ENCODE results near the gene FCN1. TPM values are rescaled to one million over a fixed set of nuclear protein-coding genes. Genes with fewer than 3 reads are reported as not detected.

FCN1 gene
- total RNA-seq, 1 donor from 2014 or later: 9.3 TPM

GRCh38 chr9:134891053-134891452 lies 26.7 kb downstream of the FCN1 start:
- DNase-seq: no peak

DNA sequence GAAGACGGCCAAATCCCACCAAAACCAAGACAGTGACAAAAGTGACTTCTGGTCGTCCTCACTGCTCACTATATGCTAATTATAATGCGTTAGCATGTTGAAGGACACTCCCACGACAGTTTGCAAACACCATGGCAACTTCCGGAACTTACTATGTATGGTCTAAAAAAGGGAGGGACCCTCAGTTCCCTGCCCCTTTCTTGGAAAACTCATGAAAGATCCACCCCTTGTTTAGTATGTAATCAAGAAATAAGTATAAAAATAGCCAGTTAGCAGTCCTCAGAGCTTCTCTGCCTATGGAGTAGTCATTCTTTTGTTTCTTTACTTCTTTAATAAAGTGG lies 27.6 kb downstream of the FCN1 start:
- no peak for DNase-seq

DNA sequence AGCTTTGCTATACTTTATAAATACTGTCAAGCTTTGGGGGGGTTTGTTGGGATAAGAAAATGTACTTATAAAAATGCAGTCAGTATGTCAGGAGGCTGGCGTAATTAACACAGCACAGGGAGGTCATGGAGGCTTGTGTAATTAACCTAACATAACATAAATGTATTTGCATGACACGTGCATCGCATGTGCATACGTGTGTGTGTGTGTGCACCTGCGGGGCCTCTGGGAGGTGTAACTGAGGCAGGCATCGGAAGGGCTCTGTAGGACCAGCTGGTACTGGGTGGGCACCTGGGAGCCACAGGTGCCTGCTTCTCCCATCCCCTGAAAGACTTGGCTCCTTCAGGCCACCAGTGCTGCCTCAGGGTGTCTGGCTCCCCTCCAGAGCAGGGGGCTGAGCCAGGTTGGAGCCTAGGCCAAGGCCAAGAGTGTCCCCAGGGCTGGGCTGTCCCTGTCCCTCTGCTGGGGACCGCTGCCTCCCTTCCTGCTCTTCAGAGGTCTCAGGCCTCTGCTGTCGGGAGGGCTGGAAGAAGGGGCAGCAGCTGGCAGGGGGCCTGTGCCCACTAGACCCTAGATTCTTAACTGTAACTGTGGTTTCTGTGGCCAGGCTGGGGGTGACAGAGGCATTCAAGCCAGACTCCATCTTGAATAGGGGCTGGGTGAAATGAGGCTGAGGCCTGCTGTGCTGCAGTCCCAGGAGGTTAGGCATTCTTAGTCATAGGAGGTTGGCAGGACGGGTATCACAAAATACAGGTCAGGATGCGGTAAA lies 28.1 kb downstream of the FCN1 start:
- DNase-seq: no peak

GRCh38 chr9:134888603-134889190 lies 29.0 kb downstream of the FCN1 start:
- peak; percentile 86 for DNase-seq

DNA sequence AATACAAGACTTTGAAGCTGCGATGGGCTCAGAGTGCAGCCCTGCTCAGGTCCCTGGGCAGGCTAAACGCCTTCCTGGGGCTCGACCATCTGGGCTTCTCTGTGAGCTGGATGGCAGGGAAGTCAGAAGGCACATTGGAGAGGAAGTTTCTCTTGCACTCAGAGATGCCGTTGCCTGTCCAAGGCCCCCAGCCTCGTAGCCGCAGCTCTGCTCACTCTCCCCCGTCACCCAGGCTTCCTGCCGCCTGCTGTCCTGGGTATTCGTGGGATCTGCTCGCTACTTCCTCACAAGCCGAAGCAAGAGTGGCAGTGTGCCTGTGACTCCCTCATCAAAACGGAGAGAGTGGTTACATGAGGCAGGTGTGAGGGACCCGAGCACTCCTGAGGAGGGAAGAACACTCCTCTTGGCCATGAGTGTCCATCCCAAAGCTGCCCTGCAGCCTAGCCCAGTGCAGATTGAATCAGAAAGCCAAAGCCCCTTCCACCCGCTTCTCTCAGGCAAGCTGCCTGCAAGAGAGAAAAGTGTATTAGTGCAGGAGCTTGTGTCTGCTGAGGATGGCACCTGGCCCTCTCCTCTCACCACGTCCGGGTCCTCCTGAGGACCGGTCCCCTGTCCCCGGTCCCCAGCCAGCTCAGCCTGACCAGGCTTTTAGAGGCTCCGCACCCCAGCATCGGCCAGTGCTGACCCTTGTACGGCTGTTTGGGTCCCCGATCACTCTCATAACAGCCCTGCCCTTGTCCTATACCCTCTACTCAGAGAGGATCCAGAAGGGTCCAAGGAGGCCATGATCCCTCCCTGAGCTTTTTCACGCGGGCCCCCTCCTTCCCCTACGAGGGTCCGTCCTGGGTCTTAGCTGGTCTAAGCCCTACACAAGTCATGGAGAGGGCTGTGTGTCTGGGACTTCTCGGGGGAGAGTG lies 29.8 kb downstream of the FCN1 start:
- DNase-seq: no peak

DNA sequence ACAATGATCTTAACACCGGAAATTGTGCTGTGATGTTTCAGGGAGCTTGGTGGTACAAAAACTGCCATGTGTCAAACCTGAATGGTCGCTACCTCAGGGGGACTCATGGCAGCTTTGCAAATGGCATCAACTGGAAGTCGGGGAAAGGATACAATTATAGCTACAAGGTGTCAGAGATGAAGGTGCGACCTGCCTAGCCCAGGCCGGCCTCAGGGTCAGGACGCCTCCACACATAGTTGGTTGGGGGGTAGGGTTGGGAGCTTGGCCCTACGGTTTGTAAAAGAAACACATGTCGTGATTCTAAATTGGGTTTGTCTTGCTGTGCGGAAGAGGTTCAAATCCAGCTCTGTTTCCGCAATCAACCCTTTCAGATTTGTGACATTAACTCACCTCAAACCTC lies 30.5 kb downstream of the FCN1 start:
- DNase-seq: no peak

DNA sequence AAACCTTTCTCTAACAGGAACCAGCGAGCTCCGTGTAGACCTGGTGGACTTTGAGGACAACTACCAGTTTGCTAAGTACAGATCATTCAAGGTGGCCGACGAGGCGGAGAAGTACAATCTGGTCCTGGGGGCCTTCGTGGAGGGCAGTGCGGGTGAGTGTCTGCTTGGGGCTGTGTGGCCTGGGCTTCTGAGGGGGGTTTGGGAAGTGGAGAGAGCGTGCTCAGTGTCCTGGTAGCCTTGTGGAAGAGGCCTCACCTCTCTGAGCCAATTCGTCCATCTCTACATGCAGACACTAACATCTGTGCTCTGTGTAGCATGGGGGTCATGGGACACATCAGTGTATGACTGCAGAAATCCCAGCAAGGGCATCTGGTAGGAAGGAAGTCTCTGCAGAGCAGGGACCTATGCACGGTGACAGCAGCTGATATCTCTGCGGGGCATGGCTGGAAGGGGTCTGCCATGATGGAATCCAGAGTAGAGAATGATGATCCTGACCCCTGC lies 31.2 kb downstream of the FCN1 start:
- no peak for DNase-seq

- DNase-seq: no peak
Measured at GRCh38 chr9:134885679-134886412, 31.9 kb downstream of the FCN1 start.

DNA sequence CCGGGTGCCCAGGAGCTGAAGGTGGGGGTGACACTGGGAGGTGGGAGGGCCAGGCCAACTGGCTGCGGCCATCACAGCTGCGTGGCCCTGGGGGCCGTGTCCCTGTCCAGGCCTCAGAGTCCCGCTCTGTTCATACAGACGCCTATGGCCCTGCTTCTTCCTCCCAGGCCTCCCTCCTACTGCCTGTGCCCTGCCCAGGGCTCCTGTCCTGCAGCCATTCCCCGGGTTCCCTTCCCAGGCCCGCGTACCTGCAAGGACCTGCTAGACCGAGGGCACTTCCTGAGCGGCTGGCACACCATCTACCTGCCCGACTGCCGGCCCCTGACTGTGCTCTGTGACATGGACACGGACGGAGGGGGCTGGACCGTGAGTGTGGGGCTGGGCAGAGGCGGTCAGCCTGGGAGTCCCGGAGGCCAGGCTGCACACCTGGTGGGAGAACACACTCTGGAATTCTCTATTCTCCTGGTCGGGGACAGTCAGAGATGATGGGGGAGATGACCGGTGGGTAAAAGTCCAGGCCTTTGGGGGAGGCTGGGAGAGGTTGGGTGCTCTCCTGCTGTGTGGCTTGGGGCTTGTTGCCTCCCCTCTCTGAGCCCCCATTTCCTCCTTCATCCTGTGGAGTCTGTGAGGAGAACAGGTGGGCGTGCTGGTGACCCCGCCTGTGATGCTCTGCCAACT lies 32.6 kb downstream of the FCN1 start:
- no peak for DNase-seq

DNA sequence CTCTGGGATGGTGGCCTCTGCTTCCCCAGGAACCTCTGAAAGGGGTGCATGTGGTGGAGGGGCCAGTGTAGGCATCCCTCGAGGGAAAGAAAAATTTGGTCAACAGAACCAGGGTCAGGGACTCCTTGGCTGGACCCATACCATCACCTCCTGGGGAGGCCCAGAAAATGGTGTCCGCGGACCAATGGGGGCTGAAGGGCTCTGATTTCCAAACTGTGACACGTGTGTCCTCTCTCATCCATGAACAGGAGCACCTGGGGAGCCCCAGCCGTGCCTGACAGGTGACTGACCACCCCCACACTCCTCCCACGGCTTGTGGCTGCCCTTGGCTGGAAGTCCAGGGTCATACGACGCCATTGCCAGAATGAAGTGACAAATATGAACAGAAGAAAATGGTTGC lies 33.2 kb downstream of the FCN1 start:
- DNase-seq: no peak

- no peak for DNase-seq
Measured at GRCh38 chr9:134883040-134883782, 34.5 kb downstream of the FCN1 start.

DNA sequence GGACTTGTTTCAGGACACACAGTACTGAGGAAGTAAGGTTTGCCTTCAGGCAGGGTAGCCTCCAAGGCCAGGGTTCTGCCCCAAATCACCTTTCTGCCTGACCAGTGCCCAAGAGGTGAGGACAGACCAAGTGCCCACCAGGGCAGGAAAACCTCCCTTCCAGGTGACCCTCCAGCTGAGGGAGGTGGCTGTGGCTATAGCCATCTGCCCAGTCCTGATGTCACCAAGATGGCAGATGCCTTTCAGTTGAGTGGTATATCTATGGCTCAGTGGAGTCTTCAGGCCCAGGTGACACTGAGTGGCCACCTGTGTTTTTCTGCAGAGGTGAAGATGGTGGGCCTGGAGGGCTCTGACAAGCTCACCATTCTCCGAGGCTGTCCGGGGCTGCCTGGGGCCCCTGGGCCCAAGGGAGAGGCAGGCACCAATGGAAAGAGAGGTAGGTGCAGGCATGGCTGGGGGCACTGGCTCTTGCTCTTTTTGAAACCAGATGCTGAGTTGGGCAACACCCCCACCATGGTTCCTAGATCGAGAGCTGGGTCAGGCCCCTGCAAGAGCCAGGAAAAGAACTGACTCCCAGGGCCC lies 35.4 kb downstream of the FCN1 start:
- no peak for DNase-seq

GRCh38 chr9:134881313-134881670 lies 36.4 kb downstream of the FCN1 start:
- DNase-seq: no peak

GRCh38 chr9:134880484-134881312 lies 37.0 kb downstream of the FCN1 start, which contains the start of gene FCN2:
Gene FCN2 (plus strand): TSS chr9:134880810. CDS start chr9:134880822, 12 bp downstream.
- DNase-seq: no peak

DNA sequence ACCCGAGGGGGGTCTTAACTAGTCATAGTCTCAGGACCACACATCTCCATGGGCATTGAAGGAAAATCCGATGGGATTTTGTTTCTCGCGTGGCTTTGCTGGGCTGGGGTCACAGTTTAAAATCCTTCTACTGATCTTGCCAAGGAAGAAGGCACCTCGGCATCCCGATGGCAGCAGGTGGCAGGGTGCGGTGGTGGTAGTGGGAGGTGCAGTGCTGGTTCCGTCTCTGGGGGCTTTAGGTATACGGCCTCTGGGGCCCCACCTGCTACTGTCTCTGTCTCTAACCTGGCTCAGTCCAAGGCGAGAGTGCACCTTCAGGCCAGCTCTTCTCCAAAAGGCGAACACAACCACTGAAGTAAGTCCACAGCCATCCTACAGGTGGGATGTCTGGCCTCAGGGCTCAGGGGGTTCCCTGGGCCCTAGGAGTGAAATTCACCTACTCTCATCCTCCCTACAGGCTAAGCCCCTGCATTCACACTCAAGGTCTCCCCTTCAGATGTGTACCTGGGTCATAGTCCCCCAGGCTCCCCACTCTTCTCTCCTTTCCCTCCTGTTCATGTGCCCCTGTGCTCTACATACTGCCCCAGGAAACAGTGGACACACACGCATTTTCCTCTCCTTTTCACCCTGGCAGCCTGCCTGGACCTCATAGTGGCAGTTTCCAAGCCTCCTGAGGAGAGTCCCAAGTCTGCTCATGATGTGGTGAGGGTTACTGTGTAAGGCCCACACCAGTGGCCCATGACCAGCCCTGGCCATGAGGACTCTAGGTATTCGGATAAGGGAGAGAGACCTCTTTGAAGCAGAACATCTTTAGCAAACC lies 37.8 kb downstream of the FCN1 start:
- DNase-seq: no peak

DNA sequence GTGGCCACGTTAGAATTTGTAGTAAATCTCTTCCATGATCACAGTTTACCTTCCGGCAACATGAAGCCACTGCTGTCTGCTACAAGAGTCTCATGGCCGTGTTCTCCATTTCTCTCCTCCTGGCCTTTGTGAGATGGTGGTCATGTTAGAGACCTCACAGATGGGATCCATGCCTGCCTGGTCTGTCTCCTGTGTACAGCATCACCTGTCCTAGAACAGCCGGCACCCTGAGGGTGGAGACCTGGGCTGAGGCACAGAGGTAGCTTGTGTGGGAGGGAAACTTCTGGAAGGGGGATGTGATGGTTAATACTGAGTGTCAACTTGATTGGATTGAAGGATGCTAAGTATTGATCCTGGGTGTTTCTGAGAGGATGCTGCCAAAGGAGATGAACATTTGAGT lies 40.2 kb downstream of the FCN1 start:
- no peak for DNase-seq

DNA sequence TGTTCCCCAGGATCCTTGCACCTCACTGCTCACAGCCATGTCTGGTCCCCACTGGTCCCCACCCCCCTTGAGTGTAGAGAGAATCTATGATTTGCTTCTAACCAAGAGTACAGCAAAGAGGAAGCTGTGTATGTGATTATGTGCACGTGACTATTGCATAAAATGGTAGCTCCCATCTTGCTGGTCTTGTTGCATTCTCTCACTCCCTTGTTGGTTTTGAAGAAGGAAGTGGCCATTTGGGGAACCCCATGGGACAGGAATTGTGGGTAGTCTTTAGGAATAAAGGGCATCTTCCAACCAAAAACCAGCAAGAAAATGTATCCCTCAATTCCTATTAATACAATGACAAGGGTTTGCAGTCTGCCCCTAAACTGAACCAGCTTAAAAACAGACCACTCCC lies 42.3 kb downstream of the FCN1 start:
- DNase-seq: no peak

- DNase-seq: no peak
Measured at GRCh38 chr9:134872482-134873231, 45.1 kb downstream of the FCN1 start.
